Fibroblast of the aortic adventitia (primary cell): ENCODE measurements around the gene AGFG1. TPM values are rescaled to one million over a fixed set of nuclear protein-coding genes. Genes with fewer than 3 reads are reported as not detected.
A peak's percentile ranks its signal among the peaks of the same experiment; 100 is the strongest.

Source experiments
- DNase-seq: peaks from one replicate; pipeline ENCODE4 v3.0.0-alpha.2; 2010; ENCODE audit warnings: low read depth
- H3K4me3 ChIP-seq: 2 replicates; pipeline ENCODE4 v1.5.1; 2011; ENCODE audit warnings: low read depth, mild to moderate bottlenecking, control low read depth, low read length, moderate library complexity
- CTCF ChIP-seq: IDR thresholded peaks from 2 replicates; pipeline ENCODE4 v1.5.1; 2011; ENCODE audit warnings: mild to moderate bottlenecking, low read length, control low read depth, inconsistent platforms; ENCODE audit not compliant: insufficient read depth
- total RNA-seq: library from RNA; depleted of rRNA; stranded (reverse); fragments of >200 nt; gene quantifications from 2 replicates; pipeline ENCODE4 v1.2.3, GENCODE V29; 2012; ENCODE audit warnings: low replicate concordance

Gene AGFG1
- total RNA-seq = 10.8 and 81.3 TPM in 2 replicates

DNA sequence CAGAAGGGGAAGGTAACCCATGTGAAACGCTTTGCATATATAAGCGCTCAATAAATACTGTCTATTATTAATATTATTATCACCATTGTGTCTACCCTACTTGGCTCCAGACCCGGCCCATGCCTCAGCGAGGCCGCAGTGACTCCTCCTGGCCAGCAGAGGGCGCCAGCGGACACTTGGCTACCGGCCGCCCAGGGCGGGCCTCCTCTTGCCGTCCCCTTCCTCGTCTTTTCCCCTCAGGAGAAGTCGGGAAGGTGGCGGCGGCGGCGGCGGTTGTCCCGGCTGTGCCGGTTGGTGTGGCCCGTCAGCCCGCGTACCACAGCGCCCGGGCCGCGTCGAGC, at the start of gene AGFG1:
Gene AGFG1, plus strand, starts transcription at position 233 of the 341 bp plus-strand sequence. CDS start 266 bp downstream, outside the sequence.
- peak within 1 kb of the TSS; percentile 86 for H3K4me3 ChIP-seq
- DNase-seq = peak; percentile 71
- peak; percentile 99 for TF ChIP-seq CTCF

DNA sequence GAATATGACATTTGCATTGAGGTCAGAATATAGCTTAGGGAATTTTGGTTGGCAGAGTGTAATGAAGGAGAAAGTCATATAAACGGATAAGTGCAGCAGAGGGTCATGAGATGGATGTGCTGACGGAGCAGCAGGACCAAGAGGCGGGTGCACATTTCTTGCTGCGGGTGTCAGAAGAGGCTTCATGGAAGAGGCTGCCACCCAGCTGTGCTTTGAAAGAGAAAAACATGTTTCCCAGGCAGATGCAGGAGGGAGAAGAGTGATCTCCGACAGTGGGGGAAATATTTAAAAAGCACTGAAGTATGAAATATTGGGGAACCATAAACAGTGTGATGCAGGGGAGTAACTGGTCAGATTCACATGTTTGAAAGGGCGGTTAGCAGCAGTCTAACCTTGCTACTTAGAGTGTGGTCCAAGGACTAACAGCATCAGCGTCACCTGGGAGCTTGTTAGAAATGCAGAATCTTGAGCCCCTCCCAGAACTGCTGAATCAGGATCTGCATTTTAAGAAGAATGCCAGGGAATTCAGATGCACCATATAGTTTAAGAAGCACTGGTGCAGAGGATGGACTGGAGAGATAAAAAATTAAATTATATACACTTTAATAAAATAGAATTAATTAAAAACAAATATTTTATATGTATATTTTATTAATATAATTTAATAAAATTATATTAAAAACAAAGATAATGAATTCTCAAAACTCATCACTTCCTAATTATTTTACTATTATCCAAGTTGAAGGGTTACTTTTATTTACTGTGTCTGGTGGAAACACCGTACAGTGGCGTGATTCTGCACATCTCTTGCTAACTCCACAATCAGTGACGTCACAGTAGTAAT, 48.1 kb upstream of the AGFG1 start:
- no peak overlapping the region for H3K4me3 ChIP-seq
- no peak for TF ChIP-seq CTCF
- no peak for DNase-seq

GRCh38 chr2:227428731-227429285, 43.1 kb upstream of the AGFG1 start:
- no peak for DNase-seq
- no peak for TF ChIP-seq CTCF
- no peak overlapping the region for H3K4me3 ChIP-seq

GRCh38 chr2:227430639-227431038, 41.3 kb upstream of the AGFG1 start:
- peak; percentile 59 for DNase-seq
- H3K4me3 ChIP-seq = no peak overlapping the region
- TF ChIP-seq CTCF = no peak

DNA sequence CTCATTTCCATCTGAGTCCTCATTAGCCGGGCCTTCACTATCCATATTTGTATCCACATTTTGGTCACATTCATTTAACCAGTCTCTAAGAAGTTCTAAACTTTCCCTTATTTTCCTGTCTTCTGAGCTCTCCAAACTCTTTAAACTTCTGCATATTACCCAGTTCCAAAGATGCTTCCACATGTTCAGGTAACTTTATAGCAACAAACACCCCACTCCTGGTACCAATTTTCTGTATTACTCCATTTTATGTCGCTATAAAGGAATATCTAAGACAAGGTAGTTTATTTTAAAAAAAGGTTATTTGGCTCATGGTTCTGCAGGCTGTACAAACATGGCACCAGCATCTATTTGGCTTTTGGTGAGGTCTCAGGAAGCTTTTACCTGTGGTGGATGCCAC, 38.8 kb upstream of the AGFG1 start:
- no peak overlapping the region for H3K4me3 ChIP-seq

GRCh38 chr2:227436436-227437174, 35.4 kb upstream of the AGFG1 start:
- no peak for DNase-seq
- TF ChIP-seq CTCF = no peak

More for the DNA sequence above, 38.8 kb upstream of the AGFG1 start:
- DNase-seq = no peak
- TF ChIP-seq CTCF = no peak

More at GRCh38 chr2:227436436-227437174, 35.4 kb upstream of the AGFG1 start:
- H3K4me3 ChIP-seq = no peak overlapping the region
